Progenitor cell of endocrine pancreas (in vitro differentiated cells): ENCODE data around the gene ENTPD6. TPM values are rescaled to one million over a fixed set of nuclear protein-coding genes. Genes with fewer than 3 reads are reported as not detected.

ENCODE experiments used
- DNase-seq: peaks from one replicate; pipeline ENCODE4 v3.0.0; 2021; ENCODE audit warnings: low spot score; ENCODE audit not compliant: unreplicated experiment
- H3K27ac Mint-ChIP-seq: 2 replicates; pipeline ENCODE4 v1.8.0; 2021; ENCODE audit warnings: mild to moderate bottlenecking, moderate library complexity, mixed read lengths
- H3K27me3 Mint-ChIP-seq: 2 replicates; pipeline ENCODE4 v1.8.0; 2021; ENCODE audit warnings: mixed read lengths
- H3K36me3 Mint-ChIP-seq: 2 replicates; pipeline ENCODE4 v1.8.0; 2022; ENCODE audit warnings: mixed read lengths; ENCODE audit not compliant: insufficient read depth
- H3K4me1 Mint-ChIP-seq: 2 replicates; pipeline ENCODE4 v1.8.0; 2021; ENCODE audit warnings: low read depth, mixed read lengths
- H3K4me3 Mint-ChIP-seq: 2 replicates; pipeline ENCODE4 v1.8.0; 2021; ENCODE audit warnings: low read depth, mild to moderate bottlenecking, moderate library complexity, mixed read lengths
- H3K9me3 Mint-ChIP-seq: 2 replicates; pipeline ENCODE4 v1.8.0; 2021; ENCODE audit warnings: low read depth, mixed read lengths
- total RNA-seq: library from RNA; stranded (reverse); gene quantifications from 2 replicates; pipeline ENCODE4 v1.2.1, GENCODE V29; 2021
- TF ChIP-seq, protein P1 (sequence below): fragments of 200-600 bp; sonication (generic); IDR thresholded peaks from one replicate; pipeline ENCODE4 v1.5.0; 2021; ENCODE audit warnings: antibody characterized with exemption, mild to moderate bottlenecking; ENCODE audit not compliant: unreplicated experiment

ENTPD6 gene
- total RNA-seq, 1 donor from 2014 or later, result 85.1 TPM

DNA sequence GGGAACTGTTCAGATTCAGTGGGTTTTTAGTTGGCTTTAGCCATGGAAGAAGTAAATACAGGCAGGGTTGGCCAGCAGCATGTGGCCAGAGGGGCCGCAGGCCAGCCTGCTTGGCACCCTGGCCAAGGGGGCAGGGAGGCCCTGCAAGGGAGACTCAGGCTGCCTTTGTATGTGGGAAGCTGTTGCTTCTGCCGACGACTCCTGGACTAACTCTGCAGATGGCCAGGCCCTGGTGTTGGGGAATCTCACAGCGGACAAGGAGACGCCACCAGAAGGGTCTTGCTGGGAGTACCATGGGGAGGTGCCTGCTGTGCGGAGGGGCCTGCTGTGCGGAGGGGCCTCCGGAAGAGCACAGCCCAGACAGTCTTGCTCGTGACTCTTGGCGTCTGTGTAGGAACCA lies 77.5 kb downstream of the ENTPD6 start:
- Mint-ChIP-seq H3K36me3 (peaks cover 21% of the 10 kb centered on the region), H3K4me3 (no peak overlapping the region), H3K27ac (no peak overlapping the region), H3K9me3 (no peaks in the 10 kb centered on the region), H3K27me3 (no peaks in the 10 kb centered on the region), H3K4me1 (no peaks in the 10 kb centered on the region)
- TF ChIP-seq, protein P1, sequence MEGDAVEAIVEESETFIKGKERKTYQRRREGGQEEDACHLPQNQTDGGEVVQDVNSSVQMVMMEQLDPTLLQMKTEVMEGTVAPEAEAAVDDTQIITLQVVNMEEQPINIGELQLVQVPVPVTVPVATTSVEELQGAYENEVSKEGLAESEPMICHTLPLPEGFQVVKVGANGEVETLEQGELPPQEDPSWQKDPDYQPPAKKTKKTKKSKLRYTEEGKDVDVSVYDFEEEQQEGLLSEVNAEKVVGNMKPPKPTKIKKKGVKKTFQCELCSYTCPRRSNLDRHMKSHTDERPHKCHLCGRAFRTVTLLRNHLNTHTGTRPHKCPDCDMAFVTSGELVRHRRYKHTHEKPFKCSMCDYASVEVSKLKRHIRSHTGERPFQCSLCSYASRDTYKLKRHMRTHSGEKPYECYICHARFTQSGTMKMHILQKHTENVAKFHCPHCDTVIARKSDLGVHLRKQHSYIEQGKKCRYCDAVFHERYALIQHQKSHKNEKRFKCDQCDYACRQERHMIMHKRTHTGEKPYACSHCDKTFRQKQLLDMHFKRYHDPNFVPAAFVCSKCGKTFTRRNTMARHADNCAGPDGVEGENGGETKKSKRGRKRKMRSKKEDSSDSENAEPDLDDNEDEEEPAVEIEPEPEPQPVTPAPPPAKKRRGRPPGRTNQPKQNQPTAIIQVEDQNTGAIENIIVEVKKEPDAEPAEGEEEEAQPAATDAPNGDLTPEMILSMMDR, result no peak
- DNase-seq, result no peak

DNA sequence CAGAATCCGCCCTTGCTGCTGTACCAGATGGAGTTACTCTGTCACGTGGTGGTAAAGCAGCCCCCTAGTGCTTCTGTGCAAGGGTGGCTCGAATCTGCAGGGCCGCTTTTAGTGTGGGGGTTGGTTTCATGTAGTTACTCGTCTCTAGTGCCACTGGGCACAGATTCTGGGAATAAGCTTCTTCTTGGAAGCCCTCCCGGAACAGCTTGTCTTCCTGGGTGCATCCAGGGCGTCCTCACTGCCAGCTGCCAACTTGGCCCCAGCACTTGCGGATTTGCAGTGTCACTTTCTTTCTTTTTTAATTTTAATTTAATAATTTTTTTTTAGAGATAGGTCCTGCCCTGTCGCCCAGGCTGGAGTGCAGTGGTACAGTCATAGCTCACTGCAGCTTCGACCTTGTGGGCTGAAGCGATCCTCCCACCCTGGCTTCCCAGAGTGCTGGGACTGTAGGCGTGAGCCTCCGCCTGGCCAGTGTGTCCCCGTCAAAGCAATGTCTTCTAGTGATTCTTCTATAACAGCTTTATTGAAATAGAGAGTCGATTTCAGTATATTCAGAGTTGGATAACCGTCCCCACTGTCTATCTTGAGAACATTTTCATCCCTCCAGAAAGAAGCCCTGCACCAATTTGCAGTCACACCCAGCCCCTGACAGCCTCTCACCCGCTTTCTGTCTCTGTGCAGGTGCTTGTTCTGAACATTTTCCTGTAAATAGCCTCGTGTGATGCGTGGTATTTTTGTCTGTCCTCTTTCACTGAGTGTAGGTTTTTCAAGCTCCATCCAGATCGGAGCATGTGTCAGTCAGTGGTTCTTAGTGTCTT lies 78.2 kb downstream of the ENTPD6 start:
- no peak overlapping the region for H3K27ac Mint-ChIP-seq
- DNase-seq, result no peak
- no peaks in the 10 kb centered on the region for H3K4me1 Mint-ChIP-seq
- H3K9me3 Mint-ChIP-seq, result no peaks in the 10 kb centered on the region
- no peaks in the 10 kb centered on the region for H3K27me3 Mint-ChIP-seq
- peaks cover 21% of the 10 kb centered on the region for H3K36me3 Mint-ChIP-seq
- TF ChIP-seq, protein P1, result no peak
- no peak overlapping the region for H3K4me3 Mint-ChIP-seq

DNA sequence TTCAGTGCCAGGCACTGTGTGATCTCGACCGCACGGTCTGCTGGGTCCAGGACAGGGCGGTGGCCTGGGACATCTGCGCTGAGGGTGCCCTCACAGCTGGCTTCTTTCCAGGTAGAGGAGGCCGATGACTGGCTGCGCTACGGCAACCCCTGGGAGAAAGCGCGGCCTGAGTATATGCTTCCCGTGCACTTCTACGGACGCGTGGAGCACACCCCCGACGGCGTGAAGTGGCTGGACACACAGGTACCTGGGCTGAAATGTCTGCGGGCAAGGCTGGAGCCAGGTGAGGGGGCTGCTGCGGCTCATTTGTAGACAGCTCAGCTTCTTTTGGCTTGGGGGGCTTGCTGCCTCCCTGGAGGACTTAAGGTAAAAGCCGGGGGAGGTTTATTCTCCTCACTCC lies 79.0 kb downstream of the ENTPD6 start:
- no peak for DNase-seq
- no peaks in the 10 kb centered on the region for H3K9me3 Mint-ChIP-seq
- TF ChIP-seq, protein P1, result no peak

DNA sequence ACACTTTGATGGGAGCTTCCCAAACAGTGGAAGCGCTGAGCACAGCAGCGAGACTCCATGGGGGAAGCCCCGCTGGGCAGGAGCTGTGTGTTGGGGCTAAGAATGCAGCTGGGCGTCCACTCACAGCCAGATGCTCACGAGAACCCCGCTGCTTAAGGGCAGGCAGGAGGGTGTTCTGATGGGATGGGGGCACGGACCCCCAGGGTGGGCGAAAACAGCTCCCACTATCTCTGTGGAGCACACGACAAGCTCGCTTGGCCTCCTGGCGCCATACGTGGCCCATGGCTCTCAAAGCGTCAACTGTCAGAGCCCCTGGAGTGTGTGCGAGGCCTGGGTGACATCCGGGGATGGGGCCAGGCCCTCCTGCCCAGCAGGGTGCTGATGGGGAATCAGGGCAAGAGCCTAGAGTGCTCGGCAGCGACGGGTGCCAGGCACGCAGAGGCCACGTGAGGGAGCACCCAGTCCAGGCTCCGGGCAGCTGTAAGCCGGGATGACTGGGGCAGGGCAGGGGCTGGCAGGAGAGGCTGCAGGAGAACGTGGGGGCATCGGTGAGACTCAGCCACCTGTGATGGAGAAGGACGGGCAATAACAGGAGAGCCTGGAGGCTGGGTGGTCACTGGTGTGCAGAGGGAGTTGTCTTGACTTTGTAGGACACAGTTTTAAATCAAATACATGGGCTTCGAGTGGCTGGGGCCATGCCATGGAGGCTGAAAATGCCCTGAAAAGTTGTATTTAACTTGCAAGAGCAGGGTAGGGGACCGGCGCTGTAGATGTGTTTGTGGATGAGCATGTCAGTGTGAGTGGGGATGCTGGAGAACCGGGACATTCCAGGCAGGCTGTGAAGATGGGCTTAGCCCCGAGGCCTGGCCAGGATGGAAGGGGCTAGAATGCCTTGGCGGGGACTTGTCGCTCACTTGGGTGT lies 79.6 kb downstream of the ENTPD6 start:
- Mint-ChIP-seq H3K27me3 (no peaks in the 10 kb centered on the region), H3K36me3 (peaks cover 12% of the 10 kb centered on the region), H3K27ac (peak overlapping the region; percentile 85), H3K4me3 (no peak overlapping the region), H3K9me3 (no peaks in the 10 kb centered on the region), H3K4me1 (no peaks in the 10 kb centered on the region)
- DNase-seq, result no peak
- TF ChIP-seq, protein P1, result no peak

More for the DNA sequence above, 79.0 kb downstream of the ENTPD6 start:
- Mint-ChIP-seq H3K4me3 (no peak overlapping the region), H3K4me1 (no peaks in the 10 kb centered on the region), H3K36me3 (peaks cover 17% of the 10 kb centered on the region), H3K27ac (no peak overlapping the region), H3K27me3 (no peaks in the 10 kb centered on the region)

DNA sequence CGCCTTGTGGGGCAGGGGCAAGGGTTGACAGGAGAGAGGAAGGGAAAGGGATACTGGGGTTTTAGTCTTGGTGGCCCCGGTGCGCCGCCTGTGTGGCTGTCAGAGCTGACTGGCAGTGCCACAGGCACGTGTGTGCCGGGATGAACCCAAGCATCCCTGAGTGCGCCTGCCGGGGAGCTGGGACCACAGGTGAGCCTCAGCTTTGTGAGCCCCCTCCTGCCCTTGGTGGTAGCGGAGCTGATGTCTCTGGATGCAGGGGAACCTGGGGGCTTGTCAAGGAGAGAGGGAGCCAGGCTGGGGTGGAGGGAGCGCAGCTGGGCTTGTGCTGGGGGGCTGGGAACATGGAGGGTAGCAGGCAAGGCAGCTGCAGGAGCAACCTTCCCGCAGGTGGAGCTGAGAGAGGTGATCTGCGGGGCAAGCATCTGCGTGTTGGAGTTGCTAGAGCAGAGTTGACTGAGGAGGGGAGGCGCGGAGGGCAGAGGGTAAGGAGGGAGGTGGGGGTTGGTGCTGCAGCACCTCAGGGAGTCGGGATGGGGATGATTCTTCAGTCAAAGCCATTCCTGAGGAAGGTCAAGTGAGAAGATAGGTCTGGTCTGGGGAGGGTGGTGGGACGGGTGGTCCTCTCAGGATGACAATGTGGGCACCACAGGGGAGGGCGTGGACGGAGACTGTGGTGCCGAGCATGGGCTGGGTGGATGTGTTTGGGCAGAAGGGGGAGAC lies 80.5 kb downstream of the ENTPD6 start:
- TF ChIP-seq, protein P1, result no peak
- Mint-ChIP-seq H3K9me3 (no peaks in the 10 kb centered on the region), H3K4me1 (no peaks in the 10 kb centered on the region), H3K27ac (peak overlapping the region; percentile 85), H3K4me3 (no peak overlapping the region), H3K27me3 (no peaks in the 10 kb centered on the region), H3K36me3 (peaks cover 12% of the 10 kb centered on the region)
- no peak for DNase-seq
